ENCODE results near the gene LMOD1.
A peak's percentile ranks its signal among the peaks of the same experiment; 100 is the strongest.
"Not testable (repeated sequence)": the region's sequence is repeated elsewhere in the genome, so short reads cannot be mapped to it uniquely, and the experiment has no call there.

The LMOD1 gene

DNA sequence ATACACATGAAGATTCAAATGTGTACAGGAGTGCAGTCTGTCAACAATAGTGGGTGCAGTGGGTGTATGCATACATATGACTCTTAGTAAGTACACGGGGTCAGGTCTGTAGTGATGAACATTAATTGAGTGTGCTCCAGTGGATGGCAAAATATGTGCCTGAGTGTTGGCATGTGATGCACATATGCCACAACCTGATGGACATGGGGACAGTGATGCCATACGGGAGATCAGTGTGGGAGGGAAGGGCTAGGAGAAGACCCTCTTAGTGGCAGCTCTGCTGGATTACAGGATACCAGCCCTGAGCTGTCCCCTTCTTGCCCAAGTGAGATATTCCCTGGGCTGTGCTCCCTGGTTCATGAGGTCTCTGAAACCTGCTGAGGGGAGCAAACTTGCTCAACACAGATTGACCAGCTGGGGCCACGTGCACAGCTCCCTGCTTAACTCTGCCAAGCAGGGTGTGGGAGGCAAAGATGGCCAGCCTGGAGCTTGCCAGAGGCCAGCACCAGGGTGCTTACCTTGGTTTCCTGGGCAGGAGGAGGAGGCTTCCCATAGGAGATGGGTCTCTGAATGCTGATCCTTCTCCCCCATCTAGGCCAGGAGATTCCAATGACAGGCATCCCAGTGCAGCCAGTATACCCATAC lies 55.4 kb downstream of the LMOD1 start:
- DNase-seq = no peak

DNA sequence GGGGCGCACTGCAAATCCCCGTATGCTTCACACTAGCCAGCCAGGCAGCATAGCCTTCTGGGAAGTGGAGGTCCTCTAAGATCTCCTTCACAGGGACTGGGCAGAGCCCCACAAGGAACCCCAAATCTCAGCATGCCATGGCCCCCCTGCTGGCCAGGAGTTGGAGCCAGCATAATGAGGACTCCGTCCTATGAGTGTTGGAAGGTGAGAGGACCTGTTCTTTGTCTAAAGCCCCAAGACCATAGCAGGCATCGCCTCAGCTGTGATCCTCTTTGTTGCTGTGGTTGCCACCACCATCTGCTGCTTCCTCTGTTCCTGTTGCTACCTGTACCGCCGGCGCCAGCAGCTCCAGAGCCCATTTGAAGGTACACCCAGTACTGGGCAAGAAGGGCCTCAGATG lies 56.1 kb downstream of the LMOD1 start:
- no peak for DNase-seq

DNA sequence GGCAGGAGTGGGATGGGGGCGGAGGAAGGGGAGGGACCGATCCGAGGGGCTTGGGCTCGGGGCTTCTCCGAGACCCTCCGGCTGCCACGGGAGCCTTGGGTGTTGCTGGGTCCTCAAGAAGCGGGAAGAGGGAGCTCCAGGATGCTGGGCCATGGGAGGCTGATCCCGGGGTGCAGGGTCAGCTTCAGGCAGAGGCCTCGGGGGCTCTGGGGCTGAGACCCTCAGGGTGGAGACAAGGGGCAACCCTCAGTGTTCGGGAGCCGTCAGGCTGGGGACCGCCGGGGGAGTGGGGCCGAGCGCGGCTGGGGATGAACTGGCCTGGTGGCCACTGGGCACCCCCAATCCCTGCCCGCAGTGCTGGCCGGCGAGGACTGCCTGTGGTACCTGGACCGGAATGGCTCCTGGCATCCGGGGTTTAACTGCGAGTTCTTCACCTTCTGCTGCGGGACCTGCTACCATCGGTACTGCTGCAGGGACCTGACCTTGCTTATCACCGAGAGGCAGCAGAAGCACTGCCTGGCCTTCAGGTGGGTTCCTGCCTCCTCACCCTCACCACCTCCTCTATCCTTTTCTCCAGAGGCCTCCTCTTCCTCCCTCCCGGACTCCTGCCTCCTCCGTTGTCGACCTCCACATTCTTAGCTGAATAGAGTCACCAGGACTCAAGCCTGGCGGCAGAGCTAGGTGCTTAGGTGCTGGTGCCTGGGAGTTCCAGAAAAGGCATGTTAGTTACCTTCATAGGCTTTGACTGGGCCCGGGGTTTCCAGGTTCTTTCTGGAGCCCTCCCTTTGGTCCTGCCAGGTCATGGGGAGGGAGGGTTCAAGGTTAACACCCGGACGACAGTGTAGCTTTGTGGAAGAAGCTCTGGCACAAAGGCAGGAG lies 57.0 kb downstream of the LMOD1 start:
- no peak for DNase-seq

DNA sequence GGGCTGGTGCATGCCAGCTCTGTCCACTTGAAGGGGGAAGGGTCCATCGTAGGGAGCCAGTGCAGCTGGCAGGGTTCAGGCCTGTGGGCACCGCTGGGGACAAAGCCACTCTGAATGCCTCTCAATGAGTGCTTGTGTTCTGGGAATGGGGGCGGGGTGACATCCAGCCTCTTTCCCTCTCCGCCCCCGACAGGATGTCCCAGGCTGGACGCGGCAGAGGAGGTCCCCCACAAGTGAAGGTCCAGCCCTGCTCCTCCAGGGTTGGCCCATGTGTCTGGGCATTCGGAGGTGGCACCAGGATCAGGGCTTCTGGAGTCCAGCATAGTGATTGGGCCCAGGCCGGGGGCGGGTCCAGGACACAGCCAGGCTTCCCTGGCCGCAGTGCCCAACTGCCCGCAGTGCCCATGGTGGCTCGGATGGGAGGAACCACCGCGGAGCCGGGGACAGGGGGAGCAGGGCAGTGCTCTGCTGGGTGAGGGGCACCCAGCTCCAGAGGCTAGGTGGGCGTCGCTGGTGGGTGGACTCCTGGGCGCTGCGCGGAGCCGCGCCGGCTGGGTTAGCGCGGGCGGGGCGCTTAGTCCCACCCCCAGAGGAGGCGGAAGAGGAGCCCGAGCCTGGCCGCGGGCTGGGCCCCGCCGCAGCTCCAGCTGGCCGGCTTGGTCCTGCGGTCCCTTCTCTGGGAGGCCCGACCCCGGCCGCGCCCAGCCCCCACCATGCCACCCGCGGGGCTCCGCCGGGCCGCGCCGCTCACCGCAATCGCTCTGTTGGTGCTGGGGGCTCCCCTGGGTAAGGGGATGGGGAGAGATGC lies 57.9 kb downstream of the LMOD1 start, which contains the start of gene SHISA4:
TSS of gene SHISA4 (plus strand) at position 617 of the 808 bp plus-strand sequence. CDS start at position 714, 97 bp downstream.
- peak in 1 of 2 experiments; percentile 28 for DNase-seq

DNA sequence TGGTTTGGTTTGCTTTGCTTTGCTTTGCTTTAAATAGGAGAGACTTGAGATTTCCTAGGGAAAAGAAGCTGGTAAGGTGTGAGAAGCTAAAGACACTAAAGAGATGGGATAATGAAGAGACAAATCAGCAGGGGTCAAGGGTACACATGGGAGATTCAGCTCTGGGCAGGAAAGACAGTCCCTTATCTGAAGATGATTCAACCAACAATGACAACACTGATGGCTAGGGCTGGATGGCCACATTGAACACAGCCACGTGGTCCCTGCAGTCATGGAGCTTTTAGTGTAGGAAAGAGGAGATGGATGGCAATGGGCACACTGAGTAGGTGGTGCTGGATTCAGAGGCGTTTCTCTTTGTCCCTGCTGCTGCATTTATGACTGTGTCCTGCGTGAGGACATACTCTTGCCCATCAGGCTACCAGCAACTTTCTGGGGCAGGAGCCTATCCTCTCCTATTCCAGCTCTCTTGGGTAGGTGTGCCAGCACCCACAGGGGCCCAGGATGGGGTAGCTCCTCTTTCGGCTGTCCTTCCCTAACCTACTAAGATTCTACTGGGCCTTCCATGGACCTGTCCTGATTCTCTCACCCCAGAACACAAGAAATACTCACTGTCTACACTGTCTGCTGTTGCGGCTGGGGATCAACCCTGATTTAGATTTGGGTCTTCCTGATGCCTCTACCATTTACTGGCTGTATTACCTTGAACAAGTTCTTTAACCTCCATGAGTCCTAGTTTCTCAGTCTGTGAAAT lies 59.1 kb downstream of the LMOD1 start:
- DNase-seq = no peak

DNA sequence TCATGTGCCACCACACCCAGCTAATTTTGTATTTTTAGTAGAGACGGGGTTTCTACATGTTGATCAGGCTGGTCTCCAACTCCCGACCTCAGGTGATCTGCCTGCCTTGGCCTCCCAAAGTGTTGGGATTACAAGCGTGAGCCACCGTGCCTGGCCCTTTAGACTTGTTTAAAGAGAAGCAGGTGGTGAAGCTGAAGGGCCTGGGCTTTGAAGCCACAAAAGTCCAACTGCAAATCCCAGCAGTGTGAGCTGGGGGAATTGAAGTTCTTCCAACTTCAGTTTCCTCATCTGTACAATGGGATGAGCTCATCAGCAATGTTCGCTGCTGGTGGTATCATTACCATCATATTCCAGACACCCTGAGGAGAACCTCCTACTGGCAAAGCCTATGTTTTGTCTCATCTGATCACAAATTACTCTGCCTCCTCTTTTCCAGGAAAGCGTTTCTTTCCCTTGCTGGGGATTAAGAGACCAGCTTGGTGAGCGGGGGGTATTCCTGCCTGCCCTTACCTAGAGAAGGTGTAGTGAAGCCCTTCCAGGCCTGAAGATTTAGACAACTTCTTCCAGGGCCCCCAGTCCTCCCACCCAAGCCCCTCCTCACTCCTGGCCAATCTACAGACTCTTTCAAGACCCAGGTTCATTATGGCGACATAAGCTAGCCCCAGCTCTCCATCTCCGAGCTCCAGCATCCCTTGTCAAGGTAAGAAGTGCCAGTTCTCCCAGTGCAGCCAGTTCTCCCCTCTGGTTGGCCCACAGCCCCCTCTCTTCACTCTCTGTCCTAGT lies 60.1 kb downstream of the LMOD1 start:
- no peak for DNase-seq

DNA sequence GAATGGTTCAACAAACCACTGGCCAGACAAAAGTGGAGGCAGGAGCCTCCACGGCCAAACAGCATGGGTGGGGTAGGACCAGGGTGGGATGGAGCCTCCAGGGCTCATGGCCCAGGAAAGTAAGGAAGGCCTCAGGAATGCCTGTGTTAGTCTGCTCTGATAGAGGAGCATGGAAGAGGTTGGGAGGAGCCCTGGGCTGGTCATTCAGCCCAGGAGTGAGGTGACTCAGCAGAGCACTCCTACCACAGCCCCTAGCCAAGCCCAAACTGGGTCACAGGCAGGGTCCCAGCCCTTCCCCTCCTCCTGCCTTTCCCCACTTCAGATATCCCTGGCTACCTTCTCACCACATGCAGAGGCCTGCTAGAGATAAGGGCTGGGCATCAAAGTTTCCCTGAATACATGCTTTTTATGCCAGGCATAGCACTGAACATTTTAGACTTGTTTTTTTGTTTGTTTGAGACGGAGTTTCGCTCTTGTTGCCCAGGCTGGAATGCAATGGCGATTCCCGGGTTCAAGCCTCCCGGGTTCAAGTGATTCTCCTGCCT lies 60.7 kb downstream of the LMOD1 start:
- no peak for DNase-seq

DNA sequence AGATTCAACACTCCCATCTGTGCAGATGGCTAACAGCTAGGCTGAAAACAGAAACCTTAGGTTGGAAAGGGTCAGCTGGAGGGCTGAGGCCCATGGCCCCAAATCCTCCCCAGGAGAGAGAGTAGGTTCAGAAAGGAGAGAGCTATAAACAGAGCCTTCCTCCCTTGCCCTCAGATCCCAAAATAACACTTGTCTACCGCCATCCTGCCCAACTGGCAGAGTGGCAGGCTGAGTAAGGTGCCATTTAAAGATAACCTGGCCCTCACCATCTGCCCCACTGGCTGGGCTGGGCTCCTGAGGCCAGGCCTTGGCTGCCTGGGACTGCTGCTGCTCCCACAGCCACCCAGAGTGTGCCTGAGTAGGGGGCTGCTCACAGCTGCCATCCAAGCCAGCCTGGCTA lies 61.9 kb downstream of the LMOD1 start:
- DNase-seq = no peak

DNA sequence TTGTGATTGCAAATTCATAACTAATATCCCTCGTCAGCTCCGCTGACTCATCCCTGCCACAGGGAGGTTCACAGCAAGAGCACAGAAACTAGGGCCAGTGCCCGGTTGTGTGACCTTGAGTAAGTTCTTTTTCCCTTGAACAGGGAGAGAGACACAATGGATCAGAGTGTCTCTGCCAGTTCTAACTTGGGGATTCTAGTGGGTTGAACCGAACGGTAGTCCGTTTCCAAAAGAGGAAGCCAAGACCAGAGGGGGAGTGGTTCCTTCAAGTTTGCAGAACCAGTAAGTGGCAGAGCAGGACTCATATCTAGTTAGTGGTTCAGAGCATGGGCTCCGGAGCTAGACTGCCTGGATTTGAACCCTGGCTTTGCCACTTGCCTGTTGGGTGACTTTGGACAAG lies 62.6 kb downstream of the LMOD1 start:
- peak in 1 of 2 experiments; percentile 36 for DNase-seq

DNA sequence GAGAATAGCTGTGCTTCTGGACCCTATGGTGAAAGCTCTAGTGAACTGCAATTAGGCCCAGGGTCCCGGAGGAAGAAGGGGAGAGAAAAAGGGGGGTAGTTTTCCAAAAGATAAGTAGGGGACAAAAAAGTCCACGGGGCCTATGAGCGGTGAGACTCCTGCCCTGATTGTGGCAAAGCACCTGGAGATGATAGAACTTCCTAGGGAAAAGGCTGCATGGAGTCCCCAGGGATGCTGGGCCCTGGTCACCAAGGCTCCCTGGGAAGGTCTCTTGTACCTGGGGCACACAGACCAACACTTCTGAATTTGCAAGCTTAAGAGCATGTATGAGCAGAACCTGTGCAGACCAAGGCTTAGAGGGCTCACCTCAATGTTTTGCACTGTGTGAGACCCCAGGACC lies 63.1 kb downstream of the LMOD1 start:
- no peak for DNase-seq

DNA sequence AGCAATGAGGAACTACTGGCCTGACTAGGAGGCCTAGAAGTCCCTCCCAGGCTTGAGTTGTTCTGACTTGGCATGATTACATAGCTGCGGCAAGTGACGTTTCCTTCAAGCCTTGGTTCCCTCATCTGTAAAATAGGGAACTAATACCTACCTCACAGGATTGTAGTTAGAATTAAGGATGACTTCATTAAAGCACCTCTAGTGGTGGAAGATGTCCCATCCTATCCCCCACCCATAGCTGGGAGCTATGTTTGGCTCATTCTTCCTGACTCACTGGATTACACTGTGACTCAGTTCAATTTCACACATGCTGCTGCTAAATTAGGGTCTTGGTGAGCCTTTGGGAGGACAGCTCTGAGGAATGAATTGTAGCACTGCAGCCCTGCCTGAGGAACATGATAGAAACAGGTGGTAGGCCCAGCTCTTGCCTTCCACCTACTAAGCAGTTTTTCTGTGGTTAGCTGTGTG lies 63.6 kb downstream of the LMOD1 start:
- no peak for DNase-seq

DNA sequence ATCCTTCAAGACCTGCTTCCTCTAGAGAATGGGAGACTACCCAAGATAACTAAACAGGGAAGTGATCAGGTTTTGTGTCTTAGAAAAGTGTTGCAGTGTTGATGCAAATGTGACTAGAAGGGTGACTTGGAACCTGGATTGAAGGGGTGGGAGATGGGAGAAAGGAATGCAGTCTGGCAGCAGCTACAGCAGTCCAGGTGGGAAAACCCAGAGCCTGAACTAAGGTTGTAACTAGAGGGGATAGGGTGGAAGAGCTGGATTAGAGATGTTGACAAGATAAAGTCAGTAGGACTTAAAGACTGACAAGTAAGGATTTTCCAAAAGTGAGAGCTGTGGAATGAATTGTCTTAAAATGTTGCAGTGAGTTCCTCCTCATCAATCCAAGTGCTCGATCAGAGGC lies 64.7 kb downstream of the LMOD1 start:
- DNase-seq = no peak

DNA sequence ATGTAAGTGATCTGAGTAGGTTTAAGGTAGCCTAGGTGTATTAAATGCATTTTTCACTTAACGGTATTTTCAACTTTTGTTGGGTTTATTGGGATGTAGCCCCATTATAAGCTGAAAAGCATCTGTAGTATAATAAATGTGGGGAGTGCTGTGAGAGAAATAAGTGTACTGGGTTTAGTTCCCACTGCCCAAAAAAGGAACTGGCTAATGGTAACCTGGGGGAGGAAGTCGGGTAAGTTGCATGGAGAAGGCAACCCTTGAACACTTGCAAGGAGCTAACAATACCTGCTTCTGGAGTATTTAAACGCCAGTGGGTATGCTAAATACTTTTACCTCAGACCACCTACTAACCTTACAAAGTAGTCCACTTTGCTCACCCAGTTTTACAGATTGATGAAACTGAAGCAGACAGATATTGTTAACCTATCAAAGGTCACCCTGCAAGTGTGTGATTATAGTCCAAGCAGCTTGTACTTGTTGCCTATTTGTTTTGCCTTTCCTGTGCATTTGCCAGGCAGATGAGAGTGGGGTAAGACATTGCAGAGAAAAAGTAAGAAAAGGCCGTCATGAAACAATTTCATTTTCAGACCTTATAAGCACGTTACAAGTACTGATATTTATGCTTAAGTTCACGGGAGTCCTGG lies 65.3 kb downstream of the LMOD1 start:
- peak in 1 of 2 experiments; percentile 2 for DNase-seq

DNA sequence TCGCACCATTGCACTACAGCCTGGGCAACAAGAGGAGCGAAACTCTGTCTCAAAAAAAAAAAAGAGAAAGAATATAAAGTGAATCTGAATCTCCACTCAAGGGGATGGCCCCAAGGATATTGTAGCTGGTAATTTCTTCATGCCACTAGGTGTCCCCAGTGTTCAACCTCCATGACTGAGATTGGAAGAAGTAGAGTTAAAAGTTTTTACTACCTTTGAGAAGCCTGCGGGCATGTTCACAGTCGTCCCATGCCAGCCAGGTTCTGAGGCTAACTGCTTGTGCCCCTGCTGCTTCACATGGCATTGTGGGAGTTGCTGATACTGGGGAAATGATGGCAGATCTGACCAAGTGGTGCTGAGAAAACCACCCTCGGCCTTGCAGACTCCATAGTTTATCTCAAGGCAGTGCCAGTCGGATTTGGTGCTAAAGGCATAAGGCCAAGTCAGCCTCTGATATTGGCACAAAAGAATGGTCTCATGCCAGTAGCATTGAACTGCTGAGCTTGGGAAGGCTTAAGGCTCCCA lies 68.4 kb downstream of the LMOD1 start:
- peak in 1 of 2 experiments; percentile 23 for DNase-seq

DNA sequence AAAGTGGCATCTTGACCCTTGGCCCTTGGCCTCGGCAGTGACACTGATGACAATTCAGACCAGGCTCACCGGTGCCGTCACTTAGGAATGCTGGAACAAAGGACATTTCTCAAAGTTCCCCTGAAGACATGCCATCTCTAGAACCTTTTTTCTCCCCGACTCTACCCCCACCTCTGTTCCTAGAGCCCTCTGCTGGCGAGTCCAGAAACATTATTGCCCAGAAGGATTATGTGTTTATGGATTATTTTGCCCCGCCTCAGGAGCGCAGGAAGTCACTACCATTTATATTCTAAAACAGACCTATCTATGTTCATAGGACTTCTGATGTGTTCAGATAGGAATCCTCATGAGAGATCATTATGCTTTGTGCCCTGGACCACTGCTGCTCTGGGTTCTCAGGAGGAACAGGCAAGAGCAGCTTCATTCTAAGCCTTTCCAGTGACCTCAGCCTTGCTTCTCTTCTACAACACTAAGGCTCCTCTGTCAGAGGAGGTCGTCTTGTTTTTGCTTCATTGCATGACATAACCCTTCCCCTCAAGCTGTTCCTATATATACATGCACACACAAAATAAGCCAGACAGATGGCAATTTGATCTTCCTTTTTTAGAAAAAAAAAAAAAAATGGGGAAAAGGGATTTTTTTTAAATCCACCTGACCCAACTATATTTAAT lies 70.1 kb downstream of the LMOD1 start:
- peak in 1 of 2 experiments; percentile 12 for DNase-seq

DNA sequence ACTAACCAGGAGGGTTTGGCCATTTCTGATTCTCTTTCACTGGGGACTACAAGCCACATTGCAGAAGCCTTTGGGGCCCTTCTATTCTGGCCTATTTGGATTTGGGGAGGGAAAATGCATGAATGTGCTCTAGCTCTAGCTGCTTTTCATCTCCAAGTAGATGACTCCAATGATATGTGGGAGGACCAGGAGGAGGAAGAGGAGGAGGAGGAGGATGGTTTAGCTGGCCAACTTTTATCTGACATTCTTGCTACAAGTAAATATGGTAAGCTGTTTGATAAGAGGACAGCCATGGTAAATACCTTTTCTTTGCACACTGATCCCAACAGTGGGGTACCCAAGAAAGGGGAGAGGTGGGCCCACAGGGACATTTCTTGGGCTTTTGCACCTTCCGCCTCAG lies 71.7 kb downstream of the LMOD1 start:
- no peak for DNase-seq

DNA sequence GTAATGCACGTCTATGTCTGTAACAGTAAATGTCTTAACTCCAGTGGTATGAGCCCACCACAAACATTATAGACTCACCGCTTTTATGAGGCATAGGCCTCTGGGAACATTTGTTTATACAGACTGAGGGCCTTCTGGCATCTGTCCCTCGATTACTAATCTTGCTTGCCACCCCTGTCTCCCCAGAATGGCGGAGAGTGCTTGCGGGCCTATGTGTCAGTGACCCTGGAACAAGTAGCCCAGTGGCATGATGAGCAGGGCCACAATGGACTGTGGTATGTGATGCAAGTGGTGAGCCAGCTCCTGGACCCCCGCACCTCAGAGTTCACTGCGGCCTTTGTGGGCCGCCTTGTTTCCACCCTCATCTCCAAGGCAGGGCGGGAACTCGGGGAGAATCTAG lies 76.0 kb downstream of the LMOD1 start:
- no peak for DNase-seq

DNA sequence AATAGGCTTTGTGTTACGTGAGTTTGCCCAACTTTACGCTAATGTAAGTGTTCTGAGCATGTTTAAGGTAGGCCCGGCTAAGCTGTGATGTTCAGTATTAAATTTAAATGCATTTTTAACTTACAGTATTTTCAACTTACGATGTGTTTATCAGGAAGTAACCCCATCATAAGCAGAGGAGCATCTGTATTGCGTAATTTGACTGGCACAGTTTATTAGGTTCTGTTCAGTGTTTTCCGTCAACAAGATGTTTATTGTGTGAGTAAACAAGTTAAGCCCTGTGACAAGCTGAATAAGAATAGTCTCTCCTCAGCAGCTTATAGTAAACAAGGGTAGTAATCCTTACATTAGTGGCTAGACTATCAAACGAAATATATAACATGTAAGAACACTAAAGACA lies 84.9 kb downstream of the LMOD1 start:
- no peak for DNase-seq

DNA sequence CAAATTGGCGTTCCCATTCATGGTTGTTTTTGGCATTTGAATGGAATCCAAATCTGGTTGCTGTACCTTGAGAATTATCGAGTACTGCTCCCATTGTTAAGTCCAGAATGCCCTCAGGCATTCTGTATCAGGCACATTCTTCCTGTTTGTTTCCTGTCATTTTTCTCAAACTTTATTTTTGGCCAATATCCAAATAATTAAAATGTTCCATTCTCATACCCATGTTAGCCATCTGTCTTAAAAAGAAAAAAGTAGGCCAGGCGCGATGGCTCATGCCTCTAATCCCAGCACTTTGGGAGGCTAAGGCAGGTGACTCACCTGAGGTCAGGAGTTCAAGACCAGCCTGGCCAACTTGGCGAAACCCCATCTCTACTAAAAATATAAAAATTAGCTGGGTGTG lies 86.9 kb downstream of the LMOD1 start:
- no peak for DNase-seq

DNA sequence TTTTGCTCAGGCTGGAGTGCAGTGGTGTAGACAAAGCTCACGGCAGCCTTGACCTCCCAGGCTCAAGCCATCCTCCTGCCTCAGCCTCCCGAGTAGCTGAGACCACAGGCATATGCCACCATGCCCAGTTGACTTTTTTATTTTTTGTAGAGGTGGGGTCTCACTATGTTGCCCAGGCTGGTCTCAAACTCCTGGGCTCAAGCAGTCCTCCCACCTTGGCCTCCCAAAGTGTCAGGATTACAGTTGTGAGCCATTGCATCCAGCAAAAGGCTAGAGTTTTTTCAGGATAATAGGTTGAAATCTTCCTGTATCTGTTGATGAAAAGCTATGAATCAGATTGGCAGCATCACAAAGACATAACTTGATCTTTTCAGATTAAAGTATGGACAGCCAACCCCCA lies 89.6 kb downstream of the LMOD1 start:
- DNase-seq = not testable (repeated sequence)
